ENCODE results near the gene IFITM1.
"Not testable (repeated sequence)": the region's sequence is repeated elsewhere in the genome, so short reads cannot be mapped to it uniquely, and the experiment has no call there.

IFITM1 gene

DNA sequence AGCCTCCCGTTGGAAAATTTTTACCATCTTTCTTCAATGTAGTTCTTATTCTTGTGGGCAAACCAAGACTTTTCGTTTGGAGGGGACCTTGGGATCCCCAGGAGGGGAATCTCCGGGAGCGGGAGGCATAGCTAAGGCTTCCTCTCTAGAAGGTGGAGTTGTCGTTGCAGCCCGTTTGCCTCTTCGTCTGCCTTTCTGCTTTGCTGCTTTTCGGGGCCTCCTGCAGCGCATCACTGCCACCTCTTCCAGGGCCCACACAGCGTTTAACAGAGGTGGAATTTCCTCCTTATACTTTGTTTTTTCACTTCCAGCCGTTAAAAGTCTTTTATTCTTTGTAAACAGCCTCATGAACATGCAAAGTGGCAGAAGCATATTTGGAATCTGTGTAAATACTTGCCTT, 10.3 kb downstream of the IFITM1 start:
- ATAC-seq (replicated peaks; ENCODE audit: extremely low read depth, poor library complexity, severe bottlenecking) (no peak), DNase-seq (ENCODE audit: low spot score in 2 of 2) (no peak)
- H3K27me3 Mint-ChIP-seq, result no peaks in the 10 kb centered on the region
- H3K36me3 Mint-ChIP-seq (ENCODE audit: insufficient read depth), result peaks cover 2% of the 10 kb centered on the region
- peak overlapping the region; percentile 85 for H3K27ac Mint-ChIP-seq (ENCODE audit: low read depth)
- no peak overlapping the region for H3K4me3 Mint-ChIP-seq
- peaks cover 52% of the 10 kb centered on the region for H3K4me1 Mint-ChIP-seq
- no peaks in the 10 kb centered on the region for H3K9me3 Mint-ChIP-seq

DNA sequence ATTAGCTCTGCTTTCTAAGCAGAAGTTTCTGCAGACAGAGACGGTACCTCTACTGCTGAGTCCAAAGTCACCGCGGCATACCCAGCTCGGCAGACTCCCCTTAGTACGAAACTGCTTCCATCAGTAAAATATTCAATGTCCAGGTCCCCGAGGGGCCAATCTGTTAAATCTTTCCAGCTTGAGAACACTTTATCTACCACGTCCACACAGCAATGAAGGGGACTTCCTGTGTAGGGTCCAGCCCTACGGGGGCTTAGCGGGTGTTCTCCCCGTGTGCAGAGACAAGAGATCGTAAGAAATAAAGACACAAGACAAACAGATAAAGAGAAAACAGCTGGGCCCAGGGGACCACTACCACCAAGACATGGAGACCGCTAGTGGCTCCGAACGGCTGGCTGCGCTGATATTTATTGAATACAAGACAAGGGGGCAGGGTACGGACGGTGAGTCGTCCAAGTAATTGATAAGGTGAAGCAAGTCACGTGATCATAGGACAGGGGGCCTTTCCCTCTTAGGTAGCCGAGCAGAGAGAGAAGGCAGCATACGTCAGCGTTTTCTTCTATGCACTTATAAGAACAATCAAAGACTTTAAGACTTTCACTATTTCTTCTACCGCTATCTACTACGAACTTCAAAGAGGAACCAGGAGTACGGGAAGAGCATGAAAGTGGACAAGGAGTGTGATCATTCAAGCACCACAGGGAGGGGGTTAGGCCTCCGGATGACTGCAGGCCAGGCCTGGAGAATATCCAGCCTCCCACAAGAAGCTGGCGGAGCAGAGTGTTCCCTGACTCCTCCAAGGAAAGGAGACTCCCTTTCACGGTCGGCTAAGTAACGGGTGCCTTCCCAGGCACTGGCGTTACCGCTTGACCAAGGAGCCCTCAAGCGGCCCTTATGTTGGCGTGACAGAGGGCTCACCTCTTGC, 11.0 kb downstream of the IFITM1 start:
- H3K9me3 Mint-ChIP-seq; DNase-seq (ENCODE audit: low spot score in 2 of 2); ATAC-seq (replicated peaks; ENCODE audit: extremely low read depth, poor library complexity, severe bottlenecking); H3K36me3 Mint-ChIP-seq (ENCODE audit: insufficient read depth); H3K27me3 Mint-ChIP-seq: not testable (repeated sequence)
- H3K4me3 Mint-ChIP-seq, result peak overlapping the region; percentile 45
- H3K27ac Mint-ChIP-seq (ENCODE audit: low read depth), result peak overlapping the region; percentile 85
- peaks cover 53% of the 10 kb centered on the region for H3K4me1 Mint-ChIP-seq

- Mint-ChIP-seq H3K9me3 (no peaks in the 10 kb centered on the region), H3K36me3 (ENCODE audit: insufficient read depth) (no peaks in the 10 kb centered on the region), H3K27ac (ENCODE audit: low read depth) (peak overlapping the region; percentile 86), H3K27me3 (no peaks in the 10 kb centered on the region), H3K4me3 (peak overlapping the region; percentile 61), H3K4me1 (peaks cover 53% of the 10 kb centered on the region)
- DNase-seq (ENCODE audit: low spot score in 2 of 2), result no peak
- no peak for ATAC-seq (replicated peaks; ENCODE audit: extremely low read depth, poor library complexity, severe bottlenecking)
These were observed 12.2 kb downstream of the IFITM1 start for GRCh38 chr11:325796-326591.

GRCh38 chr11:326592-326841, 12.7 kb downstream of the IFITM1 start:
- Mint-ChIP-seq H3K4me1 (peaks cover 57% of the 10 kb centered on the region), H3K27ac (ENCODE audit: low read depth) (peak overlapping the region; percentile 86), H3K9me3 (no peaks in the 10 kb centered on the region), H3K27me3 (no peaks in the 10 kb centered on the region), H3K36me3 (ENCODE audit: insufficient read depth) (no peaks in the 10 kb centered on the region), H3K4me3 (peak overlapping the region; percentile 61)
- DNase-seq (ENCODE audit: low spot score in 2 of 2) (no peak), ATAC-seq (replicated peaks; ENCODE audit: extremely low read depth, poor library complexity, severe bottlenecking) (no peak)

- Mint-ChIP-seq H3K36me3 (ENCODE audit: insufficient read depth) (no peaks in the 10 kb centered on the region), H3K9me3 (no peaks in the 10 kb centered on the region), H3K27ac (ENCODE audit: low read depth) (peak overlapping the region; percentile 86), H3K27me3 (no peaks in the 10 kb centered on the region), H3K4me1 (peaks cover 59% of the 10 kb centered on the region), H3K4me3 (peak overlapping the region; percentile 61)
- ATAC-seq (replicated peaks; ENCODE audit: extremely low read depth, poor library complexity, severe bottlenecking), result peak; percentile 71
- DNase-seq (ENCODE audit: low spot score in 2 of 2), result peak in 1 of 2 donors; percentile 73
These were observed 13.2 kb downstream of the IFITM1 start for GRCh38 chr11:326842-327580.

DNA sequence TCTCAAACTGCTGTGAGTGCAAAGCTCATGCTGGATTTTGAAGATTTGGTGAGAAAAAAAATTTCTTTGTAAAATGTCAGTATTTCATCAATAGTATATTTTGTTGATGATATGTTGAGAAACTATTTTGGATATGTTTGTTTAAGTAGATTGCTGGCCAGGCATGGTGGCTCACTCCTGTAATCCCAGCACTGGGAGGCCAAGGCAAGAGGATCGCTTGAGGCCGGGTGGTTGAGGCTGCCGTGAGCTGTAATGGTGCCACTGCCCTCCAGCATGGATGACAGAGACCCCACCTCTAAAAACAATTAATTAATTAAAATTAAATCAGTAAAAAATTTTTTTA, 13.7 kb downstream of the IFITM1 start:
- Mint-ChIP-seq H3K4me1 (peaks cover 59% of the 10 kb centered on the region), H3K4me3 (peak overlapping the region; percentile 61), H3K27ac (ENCODE audit: low read depth) (peak overlapping the region; percentile 86), H3K36me3 (ENCODE audit: insufficient read depth) (no peaks in the 10 kb centered on the region), H3K27me3 (no peaks in the 10 kb centered on the region), H3K9me3 (no peaks in the 10 kb centered on the region)
- no peak for DNase-seq (ENCODE audit: low spot score in 2 of 2)
- no peak for ATAC-seq (replicated peaks; ENCODE audit: extremely low read depth, poor library complexity, severe bottlenecking)

DNA sequence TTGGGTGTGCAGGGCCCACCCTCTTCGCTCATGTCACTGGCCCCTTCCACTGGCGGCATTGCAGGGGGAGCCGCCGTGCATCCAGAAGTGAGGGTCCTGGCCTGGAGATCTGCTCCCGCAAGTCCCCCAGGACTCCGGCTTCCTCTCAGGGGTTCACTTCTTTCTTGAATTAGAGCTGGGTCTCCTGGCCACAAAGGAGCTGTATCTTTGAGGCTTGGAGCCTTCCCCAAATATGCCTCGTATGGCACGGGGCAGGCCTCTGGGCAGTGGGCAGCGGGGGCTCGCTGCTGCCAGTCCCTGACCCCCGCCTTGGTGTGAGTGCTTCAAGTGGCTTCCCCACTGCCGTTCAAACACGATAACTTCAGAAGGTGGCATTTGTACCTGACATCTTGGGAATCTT, 14.2 kb downstream of the IFITM1 start:
- peaks cover 1% of the 10 kb centered on the region for H3K36me3 Mint-ChIP-seq (ENCODE audit: insufficient read depth)
- no peak overlapping the region for H3K27ac Mint-ChIP-seq (ENCODE audit: low read depth)
- no peak overlapping the region for H3K4me3 Mint-ChIP-seq
- no peak for DNase-seq (ENCODE audit: low spot score in 2 of 2)
- no peaks in the 10 kb centered on the region for H3K9me3 Mint-ChIP-seq
- H3K27me3 Mint-ChIP-seq, result no peaks in the 10 kb centered on the region
- H3K4me1 Mint-ChIP-seq, result peaks cover 59% of the 10 kb centered on the region
- ATAC-seq (replicated peaks; ENCODE audit: extremely low read depth, poor library complexity, severe bottlenecking), result no peak

- not testable (repeated sequence) for H3K36me3 Mint-ChIP-seq (ENCODE audit: insufficient read depth); ATAC-seq (replicated peaks; ENCODE audit: extremely low read depth, poor library complexity, severe bottlenecking); H3K4me3 Mint-ChIP-seq; H3K9me3 Mint-ChIP-seq; DNase-seq (ENCODE audit: low spot score in 2 of 2); H3K27me3 Mint-ChIP-seq
- peak overlapping the region; percentile 72 for H3K27ac Mint-ChIP-seq (ENCODE audit: low read depth)
- H3K4me1 Mint-ChIP-seq, result peaks cover 59% of the 10 kb centered on the region
These were observed 14.8 kb downstream of the IFITM1 start for GRCh38 chr11:328516-329100.

DNA sequence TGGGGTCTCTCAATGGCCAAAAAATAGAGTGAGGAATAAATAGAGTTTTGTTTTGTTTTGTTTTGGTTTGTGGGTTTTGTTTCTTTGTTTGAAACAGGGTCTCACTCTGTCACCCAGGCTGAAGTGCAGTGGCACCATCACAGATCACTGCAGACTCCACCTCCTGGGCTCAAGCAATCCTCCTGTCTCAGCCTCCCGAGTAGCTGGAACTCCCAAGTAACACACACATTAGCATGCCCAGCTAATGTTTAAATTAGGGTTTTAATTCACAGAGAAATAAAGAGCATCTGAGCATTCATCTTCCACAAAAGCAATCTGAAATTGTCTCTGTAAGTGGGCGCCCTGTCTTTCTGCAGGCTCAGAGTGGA, 16.0 kb downstream of the IFITM1 start:
- no peak for DNase-seq (ENCODE audit: low spot score in 2 of 2)
- H3K27me3 Mint-ChIP-seq, result no peaks in the 10 kb centered on the region
- H3K27ac Mint-ChIP-seq (ENCODE audit: low read depth), result no peak overlapping the region
- H3K36me3 Mint-ChIP-seq (ENCODE audit: insufficient read depth), result peaks cover 1% of the 10 kb centered on the region
- ATAC-seq (replicated peaks; ENCODE audit: extremely low read depth, poor library complexity, severe bottlenecking), result no peak
- H3K4me3 Mint-ChIP-seq, result peak overlapping the region; percentile 42
- no peaks in the 10 kb centered on the region for H3K9me3 Mint-ChIP-seq
- peaks cover 54% of the 10 kb centered on the region for H3K4me1 Mint-ChIP-seq

DNA sequence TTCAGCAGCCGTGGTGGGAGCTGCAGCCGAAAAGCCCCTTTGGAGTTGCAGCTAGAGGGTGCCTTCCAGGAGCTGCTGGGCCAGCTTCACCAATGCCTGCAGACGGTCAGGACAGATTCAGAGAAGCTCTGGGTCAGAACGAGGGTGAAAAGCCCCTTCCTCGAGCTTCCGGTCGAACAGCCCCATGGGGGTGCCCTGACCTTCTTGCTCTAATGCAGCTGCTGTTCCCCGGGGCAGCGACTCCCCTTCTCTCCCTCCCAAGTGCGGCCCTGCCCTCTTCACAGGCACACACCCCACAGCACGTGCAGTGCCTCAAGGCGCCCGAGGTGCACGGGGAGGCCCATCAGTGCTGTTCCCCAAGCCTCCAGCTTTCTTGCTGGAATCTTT, 16.5 kb downstream of the IFITM1 start:
- Mint-ChIP-seq H3K27ac (ENCODE audit: low read depth) (no peak overlapping the region), H3K9me3 (no peaks in the 10 kb centered on the region), H3K36me3 (ENCODE audit: insufficient read depth) (peaks cover 1% of the 10 kb centered on the region), H3K4me1 (peaks cover 51% of the 10 kb centered on the region), H3K27me3 (no peaks in the 10 kb centered on the region), H3K4me3 (peak overlapping the region; percentile 72)
- no peak for DNase-seq (ENCODE audit: low spot score in 2 of 2)
- ATAC-seq (replicated peaks; ENCODE audit: extremely low read depth, poor library complexity, severe bottlenecking), result no peak

GRCh38 chr11:330694-331357, 17.0 kb downstream of the IFITM1 start:
- H3K9me3 Mint-ChIP-seq, result no peaks in the 10 kb centered on the region
- ATAC-seq (replicated peaks; ENCODE audit: extremely low read depth, poor library complexity, severe bottlenecking) (no peak), DNase-seq (ENCODE audit: low spot score in 2 of 2) (no peak)
- H3K36me3 Mint-ChIP-seq (ENCODE audit: insufficient read depth), result peaks cover 1% of the 10 kb centered on the region
- H3K27ac Mint-ChIP-seq (ENCODE audit: low read depth), result peak overlapping the region; percentile 86
- peaks cover 50% of the 10 kb centered on the region for H3K4me1 Mint-ChIP-seq
- H3K27me3 Mint-ChIP-seq, result no peaks in the 10 kb centered on the region
- H3K4me3 Mint-ChIP-seq, result peak overlapping the region; percentile 72
